Astrocyte (in vitro differentiated cells and primary cell): ENCODE data around the gene SLC29A3. TPM values are rescaled to one million over a fixed set of nuclear protein-coding genes. Genes with fewer than 3 reads are reported as not detected.

Experiments
- DNase-seq: peaks from one replicate; pipeline ENCODE4 v3.0.0-alpha.2; 2010; ENCODE audit warnings: low read depth
- FAIRE-seq: peaks from 2 replicates; lab custom pipeline; 2011; peaks lifted over from hg19 to GRCh38; lab: Jason Lieb, UNC
- H2AFZ ChIP-seq: 2 replicates; pipeline ENCODE4 v1.6.0; 2012; ENCODE audit warnings: low read depth, low read length, inconsistent platforms
- H3K27ac ChIP-seq: 2 replicates; pipeline ENCODE4 v1.5.1; 2011; ENCODE audit warnings: low read depth, low read length, inconsistent platforms
- H3K27me3 ChIP-seq: 2 replicates; pipeline ENCODE4 v1.6.0; 2011; ENCODE audit warnings: low read length, inconsistent platforms; ENCODE audit not compliant: insufficient read depth
- H3K36me3 ChIP-seq: 2 replicates; pipeline ENCODE4 v1.5.1; 2011; ENCODE audit warnings: low read length, inconsistent platforms; ENCODE audit not compliant: insufficient read depth
- H3K4me1 ChIP-seq: 2 replicates; pipeline ENCODE4 v1.5.1; 2011; ENCODE audit warnings: low read length, inconsistent platforms; ENCODE audit not compliant: insufficient read depth
- H3K4me2 ChIP-seq: 2 replicates; pipeline ENCODE4 v1.6.0; 2012; ENCODE audit warnings: low read length, inconsistent platforms
- H3K4me3 ChIP-seq: 2 replicates; pipeline ENCODE4 v1.5.1; 2011; ENCODE audit warnings: low read depth, mild to moderate bottlenecking, low read length, inconsistent platforms; ENCODE audit not compliant: insufficient read depth
- H3K79me2 ChIP-seq: 2 replicates; pipeline ENCODE4 v1.6.0; 2012; ENCODE audit warnings: mild to moderate bottlenecking, low read length, inconsistent platforms; ENCODE audit not compliant: insufficient read depth
- H3K9ac ChIP-seq: 2 replicates; pipeline ENCODE4 v1.6.0; 2012; ENCODE audit warnings: mild to moderate bottlenecking, low read length, inconsistent platforms
- H3K9me3 ChIP-seq: 2 replicates; pipeline ENCODE4 v1.5.1; 2012; ENCODE audit warnings: low read depth, mild to moderate bottlenecking, low read length, inconsistent platforms; ENCODE audit not compliant: insufficient read depth
- H4K20me1 ChIP-seq: 2 replicates; pipeline ENCODE4 v1.6.0; 2012; ENCODE audit warnings: low read length, inconsistent platforms; ENCODE audit not compliant: insufficient read depth
- H3K27ac Mint-ChIP-seq: one replicate; pipeline ENCODE4 v1.8.0; 2021; ENCODE audit warnings: mild to moderate bottlenecking, mixed read lengths; ENCODE audit not compliant: unreplicated experiment
- H3K27me3 Mint-ChIP-seq: one replicate; pipeline ENCODE4 v1.8.0; 2021; ENCODE audit warnings: low read depth, mixed read lengths; ENCODE audit not compliant: unreplicated experiment
- H3K36me3 Mint-ChIP-seq: one replicate; pipeline ENCODE4 v1.8.0; 2021; ENCODE audit warnings: low read depth, mixed read lengths; ENCODE audit not compliant: unreplicated experiment
- H3K4me1 Mint-ChIP-seq: one replicate; pipeline ENCODE4 v1.8.0; 2021; ENCODE audit warnings: low read depth, mixed read lengths; ENCODE audit not compliant: unreplicated experiment
- H3K4me3 Mint-ChIP-seq: one replicate; pipeline ENCODE4 v1.8.0; 2021; ENCODE audit warnings: mild to moderate bottlenecking, moderate library complexity, mixed read lengths; ENCODE audit not compliant: unreplicated experiment
- H3K9me3 Mint-ChIP-seq: one replicate; pipeline ENCODE4 v1.8.0; 2021; ENCODE audit warnings: mild to moderate bottlenecking, mixed read lengths; ENCODE audit not compliant: unreplicated experiment
- EZH2 ChIP-seq: IDR thresholded peaks from 2 replicates; pipeline ENCODE4 v1.6.1; 2012; ENCODE audit warnings: mild to moderate bottlenecking, low read length, inconsistent platforms; ENCODE audit not compliant: insufficient read depth
- total RNA-seq: library from RNA; stranded (reverse); gene quantifications from 2 replicates; pipeline ENCODE4 v1.2.1, GENCODE V29; 2021
- TF ChIP-seq, protein P1 (sequence below): IDR thresholded peaks from 2 replicates; pipeline ENCODE4 v1.5.1; 2011; ENCODE audit warnings: low read depth, mild to moderate bottlenecking, inconsistent platforms, low read length, moderate library complexity; ENCODE audit not compliant: insufficient read depth

Gene SLC29A3
- total RNA-seq, 1 donor from 2014 or later: 3.4 TPM

DNA sequence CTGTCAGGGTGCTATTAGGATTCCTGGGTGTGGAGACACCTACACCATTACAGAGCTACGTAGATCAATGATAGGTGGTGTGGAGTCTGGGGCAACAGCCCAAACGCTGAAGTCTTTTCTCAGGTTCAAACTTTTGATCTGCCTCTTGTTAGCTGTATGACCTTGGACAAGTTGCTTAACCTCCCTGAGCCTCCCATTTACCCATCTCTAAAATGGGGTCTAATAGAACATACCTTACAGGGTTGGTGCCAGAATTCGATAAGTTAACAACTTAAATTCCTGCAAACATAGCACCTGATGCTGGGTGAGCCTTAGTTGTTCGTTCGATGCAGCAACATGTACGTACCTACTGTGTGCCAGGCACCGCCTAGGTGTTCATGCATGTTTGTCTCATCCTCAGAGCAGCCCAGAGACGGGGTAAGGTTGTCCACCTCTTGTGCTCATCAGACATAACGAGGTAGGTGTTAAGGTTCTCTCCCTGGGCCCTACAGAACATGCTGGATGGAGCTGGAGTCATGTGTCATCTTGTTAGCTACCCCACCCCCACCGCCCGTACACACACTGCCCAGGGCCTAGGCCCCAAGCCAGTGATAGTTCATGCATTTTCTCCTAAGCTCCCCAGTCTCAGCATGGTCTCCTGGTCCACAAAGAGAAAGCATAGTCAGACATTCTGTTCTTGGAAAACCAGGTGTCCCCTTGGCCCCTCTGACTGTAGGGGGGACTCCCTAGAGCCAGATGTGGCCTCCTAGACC, 41.0 kb upstream of the SLC29A3 start:
- no peak for TF ChIP-seq EZH2
- TF ChIP-seq, protein P1, sequence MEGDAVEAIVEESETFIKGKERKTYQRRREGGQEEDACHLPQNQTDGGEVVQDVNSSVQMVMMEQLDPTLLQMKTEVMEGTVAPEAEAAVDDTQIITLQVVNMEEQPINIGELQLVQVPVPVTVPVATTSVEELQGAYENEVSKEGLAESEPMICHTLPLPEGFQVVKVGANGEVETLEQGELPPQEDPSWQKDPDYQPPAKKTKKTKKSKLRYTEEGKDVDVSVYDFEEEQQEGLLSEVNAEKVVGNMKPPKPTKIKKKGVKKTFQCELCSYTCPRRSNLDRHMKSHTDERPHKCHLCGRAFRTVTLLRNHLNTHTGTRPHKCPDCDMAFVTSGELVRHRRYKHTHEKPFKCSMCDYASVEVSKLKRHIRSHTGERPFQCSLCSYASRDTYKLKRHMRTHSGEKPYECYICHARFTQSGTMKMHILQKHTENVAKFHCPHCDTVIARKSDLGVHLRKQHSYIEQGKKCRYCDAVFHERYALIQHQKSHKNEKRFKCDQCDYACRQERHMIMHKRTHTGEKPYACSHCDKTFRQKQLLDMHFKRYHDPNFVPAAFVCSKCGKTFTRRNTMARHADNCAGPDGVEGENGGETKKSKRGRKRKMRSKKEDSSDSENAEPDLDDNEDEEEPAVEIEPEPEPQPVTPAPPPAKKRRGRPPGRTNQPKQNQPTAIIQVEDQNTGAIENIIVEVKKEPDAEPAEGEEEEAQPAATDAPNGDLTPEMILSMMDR: no peak
- DNase-seq: no peak

DNA sequence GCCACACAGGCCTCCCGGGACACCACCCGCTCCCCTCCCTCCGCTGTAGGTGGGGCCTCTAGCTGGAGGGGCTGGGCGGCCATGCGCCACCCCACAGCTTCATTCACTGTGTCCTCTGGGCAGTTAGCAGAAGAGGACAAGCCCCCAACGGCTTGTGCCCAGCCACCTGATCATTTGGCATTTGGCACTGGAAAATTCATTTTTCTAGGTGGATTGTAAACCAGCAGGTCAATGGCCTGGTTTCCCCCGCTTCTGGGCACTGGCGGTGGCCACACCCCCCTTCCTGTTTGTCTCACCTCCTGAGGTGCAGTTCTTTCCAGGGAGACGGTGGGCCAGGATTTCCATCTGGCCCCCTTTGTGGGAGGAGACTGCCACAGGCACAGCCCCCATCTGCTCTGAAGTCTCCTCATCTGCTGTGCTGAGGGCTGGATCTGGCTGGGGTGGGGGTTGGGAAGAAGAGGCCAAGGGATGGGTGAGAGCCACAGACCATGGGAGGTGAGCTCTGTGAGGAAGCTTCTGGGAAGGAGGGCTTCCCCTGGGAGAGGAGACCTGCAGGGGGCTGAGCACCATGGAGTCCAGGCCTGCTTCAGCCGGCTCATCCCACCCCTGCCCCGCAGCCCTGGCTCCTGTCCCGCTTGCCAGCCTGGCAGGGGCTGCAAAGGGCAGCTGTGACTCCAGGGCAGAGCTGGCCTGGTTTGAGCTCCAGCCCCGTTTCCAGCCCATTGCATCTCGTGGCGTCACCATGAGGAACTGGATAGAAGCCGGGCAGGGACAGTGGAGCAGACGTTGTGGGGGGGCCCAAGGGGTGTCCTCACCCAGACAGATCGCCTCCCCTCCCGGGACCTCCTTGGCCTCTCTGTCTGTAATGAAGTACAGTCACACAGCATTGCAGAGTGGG, 40.1 kb upstream of the SLC29A3 start:
- no peak for TF ChIP-seq EZH2
- TF ChIP-seq, protein P1: no peak
- FAIRE-seq: no peak
- Mint-ChIP-seq H3K4me3 (no peak overlapping the region), H3K9me3 (no peaks in the 10 kb centered on the region), H3K4me1 (peaks cover 7% of the 10 kb centered on the region), H3K27ac (no peak overlapping the region), H3K27me3 (peaks cover 2% of the 10 kb centered on the region), H3K36me3 (peaks cover 16% of the 10 kb centered on the region)
- H3K27ac ChIP-seq: no peak overlapping the region
- H3K79me2 ChIP-seq: no peaks in the 10 kb centered on the region
- H3K9ac ChIP-seq: no peak overlapping the region
- no peaks in the 10 kb centered on the region for H3K36me3 ChIP-seq
- H3K27me3 ChIP-seq: no peaks in the 10 kb centered on the region
- H3K9me3 ChIP-seq: no peaks in the 10 kb centered on the region
- H2AFZ ChIP-seq: no peak overlapping the region
- DNase-seq: no peak
- H3K4me3 ChIP-seq: no peak overlapping the region
- H3K4me2 ChIP-seq: no peak overlapping the region
- H4K20me1 ChIP-seq: peaks cover 22% of the 10 kb centered on the region
- peaks cover 2% of the 10 kb centered on the region for H3K4me1 ChIP-seq

More for the DNA sequence above, 41.0 kb upstream of the SLC29A3 start:
- Histone ChIP-seq H2AFZ (no peak overlapping the region), H3K9ac (no peak overlapping the region), H3K79me2 (no peaks in the 10 kb centered on the region), H3K36me3 (no peaks in the 10 kb centered on the region), H4K20me1 (peaks cover 22% of the 10 kb centered on the region), H3K27me3 (no peaks in the 10 kb centered on the region), H3K4me3 (no peak overlapping the region), H3K4me1 (peaks cover 2% of the 10 kb centered on the region), H3K4me2 (no peak overlapping the region), H3K27ac (no peak overlapping the region), H3K9me3 (no peaks in the 10 kb centered on the region)
- no peak overlapping the region for H3K4me3 Mint-ChIP-seq
- FAIRE-seq: no peak
- H3K36me3 Mint-ChIP-seq: peaks cover 12% of the 10 kb centered on the region
- H3K9me3 Mint-ChIP-seq: no peaks in the 10 kb centered on the region
- peaks cover 7% of the 10 kb centered on the region for H3K4me1 Mint-ChIP-seq
- H3K27ac Mint-ChIP-seq: no peak overlapping the region
- H3K27me3 Mint-ChIP-seq: no peaks in the 10 kb centered on the region
